ENCODE measurements around the gene CST3.

CST3 gene

GRCh38 chr20:23667666-23668065 lies 29.9 kb upstream of the CST3 start:
- Histone ChIP-seq H3K36me3 (replicated peaks; ENCODE audit: insufficient read depth, low read length) (no peaks in the 10 kb centered on the region), H2AFZ (ENCODE audit: low read length) (no peak overlapping the region), H3K4me1 (ENCODE audit: low read length) (no peaks in the 10 kb centered on the region), H3K9me3 (replicated peaks; ENCODE audit: insufficient read depth, low read length) (no peaks in the 10 kb centered on the region), H3F3A (ENCODE audit: insufficient read depth, low read length) (no peaks in the 10 kb centered on the region), H3K27me3 (replicated peaks; ENCODE audit: insufficient read depth, low read length) (no peaks in the 10 kb centered on the region), H3K27ac (ENCODE audit: low read length) (no peak overlapping the region), H3K79me2 (ENCODE audit: low read length) (no peaks in the 10 kb centered on the region), H3K4me3 (ENCODE audit: low read length) (no peak overlapping the region), H3K9ac (ENCODE audit: low read length) (no peak overlapping the region), H3K4me2 (ENCODE audit: low read depth, low read length) (no peak overlapping the region), H4K20me1 (ENCODE audit: insufficient read depth, low read length) (no peaks in the 10 kb centered on the region), H3K9me2 (replicated peaks; ENCODE audit: insufficient read depth, low read length) (no peaks in the 10 kb centered on the region)
- TF ChIP-seq CTCF (IDR thresholded peaks at IDR 0.05; ENCODE audit: low read length) (no peak), EZH2phosphoT487 (IDR thresholded peaks at IDR 0.05; ENCODE audit: low read length) (no peak), EZH2 (optimal IDR thresholded peaks at IDR 0.05; ENCODE audit: low read depth, low read length) (no peak)
- no peak for DNase-seq

GRCh38 chr20:23666698-23667097 lies 28.9 kb upstream of the CST3 start:
- no peak overlapping the region for H3K4me2 ChIP-seq (ENCODE audit: low read depth, low read length)
- H3F3A ChIP-seq (ENCODE audit: insufficient read depth, low read length) = no peaks in the 10 kb centered on the region
- H3K27ac ChIP-seq (ENCODE audit: low read length) = no peak overlapping the region
- no peak for DNase-seq
- H4K20me1 ChIP-seq (ENCODE audit: insufficient read depth, low read length) = no peaks in the 10 kb centered on the region
- H3K9me2 ChIP-seq (replicated peaks; ENCODE audit: insufficient read depth, low read length) = no peaks in the 10 kb centered on the region
- no peaks in the 10 kb centered on the region for H3K9me3 ChIP-seq (replicated peaks; ENCODE audit: insufficient read depth, low read length)
- no peaks in the 10 kb centered on the region for H3K27me3 ChIP-seq (replicated peaks; ENCODE audit: insufficient read depth, low read length)
- no peaks in the 10 kb centered on the region for H3K79me2 ChIP-seq (ENCODE audit: low read length)
- no peak overlapping the region for H2AFZ ChIP-seq (ENCODE audit: low read length)
- H3K36me3 ChIP-seq (replicated peaks; ENCODE audit: insufficient read depth, low read length) = no peaks in the 10 kb centered on the region
- H3K9ac ChIP-seq (ENCODE audit: low read length) = no peak overlapping the region
- H3K4me1 ChIP-seq (ENCODE audit: low read length) = no peaks in the 10 kb centered on the region
- no peak overlapping the region for H3K4me3 ChIP-seq (ENCODE audit: low read length)
- TF ChIP-seq EZH2phosphoT487 (IDR thresholded peaks at IDR 0.05; ENCODE audit: low read length) = no peak
- no peak for TF ChIP-seq CTCF (IDR thresholded peaks at IDR 0.05; ENCODE audit: low read length)
- TF ChIP-seq EZH2 (optimal IDR thresholded peaks at IDR 0.05; ENCODE audit: low read depth, low read length) = no peak

- no peaks in the 10 kb centered on the region for H3K4me1 ChIP-seq (ENCODE audit: low read length)
- no peak overlapping the region for H3K9ac ChIP-seq (ENCODE audit: low read length)
- H3K27ac ChIP-seq (ENCODE audit: low read length) = no peak overlapping the region
- H3K36me3 ChIP-seq (replicated peaks; ENCODE audit: insufficient read depth, low read length) = no peaks in the 10 kb centered on the region
- H3K4me3 ChIP-seq (ENCODE audit: low read length) = no peak overlapping the region
- H3K27me3 ChIP-seq (replicated peaks; ENCODE audit: insufficient read depth, low read length) = no peaks in the 10 kb centered on the region
- H3K9me2 ChIP-seq (replicated peaks; ENCODE audit: insufficient read depth, low read length) = no peaks in the 10 kb centered on the region
- TF ChIP-seq EZH2 (optimal IDR thresholded peaks at IDR 0.05; ENCODE audit: low read depth, low read length) (no peak), EZH2phosphoT487 (IDR thresholded peaks at IDR 0.05; ENCODE audit: low read length) (no peak), CTCF (IDR thresholded peaks at IDR 0.05; ENCODE audit: low read length) (no peak)
- no peak overlapping the region for H3K4me2 ChIP-seq (ENCODE audit: low read depth, low read length)
- no peaks in the 10 kb centered on the region for H3K9me3 ChIP-seq (replicated peaks; ENCODE audit: insufficient read depth, low read length)
- no peak overlapping the region for H2AFZ ChIP-seq (ENCODE audit: low read length)
- H3F3A ChIP-seq (ENCODE audit: insufficient read depth, low read length) = no peaks in the 10 kb centered on the region
- no peaks in the 10 kb centered on the region for H3K79me2 ChIP-seq (ENCODE audit: low read length)
- DNase-seq = no peak
- H4K20me1 ChIP-seq (ENCODE audit: insufficient read depth, low read length) = no peaks in the 10 kb centered on the region
Measured at GRCh38 chr20:23666189-23666588, 28.4 kb upstream of the CST3 start.

All from MM.1S (cell line).